IPS DF 6.9 (cell line): ENCODE measurements around the gene MYO16.

ENCODE experiments used
- DNase-seq: peaks from one replicate; pipeline ENCODE4 v3.0.0-alpha.2; 2013; ENCODE audit warnings: low read depth, low spot score
- H3K27ac ChIP-seq: one replicate; pipeline ENCODE4 v1.5.1; 2013; ENCODE audit warnings: low read length, control low read depth
- H3K27me3 ChIP-seq: 2 replicates; pipeline ENCODE4 v1.6.1; 2013; ENCODE audit warnings: mild to moderate bottlenecking, low read length; ENCODE audit not compliant: control insufficient read depth, insufficient read depth
- H3K36me3 ChIP-seq: 2 replicates; pipeline ENCODE4 v1.6.1; 2013; ENCODE audit warnings: low read length; ENCODE audit not compliant: control insufficient read depth, insufficient read depth
- H3K4me1 ChIP-seq: 2 replicates; pipeline ENCODE4 v1.6.1; 2013; ENCODE audit warnings: low read length; ENCODE audit not compliant: control insufficient read depth, insufficient read depth
- H3K4me3 ChIP-seq: 2 replicates; pipeline ENCODE4 v1.5.1; 2013; ENCODE audit warnings: mild to moderate bottlenecking, low read length
- H3K9me3 ChIP-seq: 2 replicates; pipeline ENCODE4 v1.6.1; 2013; ENCODE audit warnings: low read length, inconsistent platforms; ENCODE audit not compliant: control insufficient read depth, insufficient read depth
- WGBS: extraction: QIAGEN DNeasy Blood & Tissue Kit; methylation state at CpG from one replicate; pipeline ENCODE4 v1.1.7; 2013; ENCODE audit warnings: mixed read lengths, missing lambda C conversion rate; ENCODE audit not compliant: insufficient read length, insufficient coverage; 5-methylcytosine and 5-hydroxymethylcytosine counted together

The MYO16 gene

DNA sequence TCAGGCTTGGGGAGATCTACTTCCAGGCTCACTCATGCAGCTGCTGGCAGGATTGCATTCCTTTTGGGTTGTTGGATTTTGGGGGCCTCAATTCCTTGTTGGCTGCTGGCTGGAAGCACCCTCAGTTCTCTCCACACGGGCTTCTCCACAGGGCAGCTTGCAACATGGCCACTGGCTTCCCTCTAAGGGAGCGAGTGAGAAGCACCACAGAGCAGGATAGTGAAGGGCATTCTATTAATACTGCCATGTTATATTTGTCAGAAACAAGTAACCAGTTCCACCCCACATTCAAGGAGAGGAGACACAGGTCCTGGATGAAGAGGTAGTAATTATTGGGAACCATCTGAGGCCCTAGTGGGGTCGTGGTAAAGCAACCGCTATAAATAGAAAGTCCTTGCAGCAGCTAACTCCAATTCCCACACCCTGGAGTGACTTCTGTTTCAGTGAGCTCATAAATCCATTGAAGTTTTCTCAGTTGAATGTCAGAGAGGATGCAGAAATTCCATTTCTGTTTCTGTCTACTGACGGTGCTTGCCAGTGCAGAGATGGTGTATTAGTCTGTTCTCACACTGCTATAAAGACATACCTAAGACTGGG, 598.0 kb downstream of the MYO16 start:
- DNase-seq, result no peak
- Histone ChIP-seq H3K9me3 (no peaks in the 10 kb centered on the region), H3K4me1 (no peaks in the 10 kb centered on the region), H3K27me3 (no peaks in the 10 kb centered on the region), H3K4me3 (no peak overlapping the region), H3K27ac (no peak overlapping the region), H3K36me3 (no peaks in the 10 kb centered on the region)
- no CpG with 5 or more reads among the region's 5 CpGs for WGBS

DNA sequence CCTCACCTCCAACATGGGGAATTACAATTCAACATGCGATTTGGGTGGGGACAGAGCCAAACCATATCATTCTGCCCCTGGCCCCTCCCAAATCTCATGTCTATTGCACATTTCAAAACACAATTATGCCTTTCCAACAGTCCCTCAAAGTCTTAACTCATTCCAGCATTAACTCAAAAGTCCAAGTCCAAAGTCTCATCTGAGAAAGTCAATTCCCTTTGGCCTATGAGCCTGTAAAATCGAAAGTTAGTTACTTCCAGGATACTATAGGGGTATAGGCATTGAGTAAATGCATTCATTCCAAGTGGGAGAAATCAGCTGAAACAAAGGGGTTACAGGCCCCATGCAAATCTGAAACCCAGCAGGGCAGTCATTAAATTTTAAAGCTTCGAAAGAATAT, 598.8 kb downstream of the MYO16 start:
- no peaks in the 10 kb centered on the region for H3K36me3 ChIP-seq
- DNase-seq, result no peak
- H3K27ac ChIP-seq, result no peak overlapping the region
- no peaks in the 10 kb centered on the region for H3K27me3 ChIP-seq
- H3K4me3 ChIP-seq, result no peak overlapping the region
- no peaks in the 10 kb centered on the region for H3K4me1 ChIP-seq
- no peaks in the 10 kb centered on the region for H3K9me3 ChIP-seq
- no CpG with 5 or more reads among the region's 3 CpGs for WGBS

DNA sequence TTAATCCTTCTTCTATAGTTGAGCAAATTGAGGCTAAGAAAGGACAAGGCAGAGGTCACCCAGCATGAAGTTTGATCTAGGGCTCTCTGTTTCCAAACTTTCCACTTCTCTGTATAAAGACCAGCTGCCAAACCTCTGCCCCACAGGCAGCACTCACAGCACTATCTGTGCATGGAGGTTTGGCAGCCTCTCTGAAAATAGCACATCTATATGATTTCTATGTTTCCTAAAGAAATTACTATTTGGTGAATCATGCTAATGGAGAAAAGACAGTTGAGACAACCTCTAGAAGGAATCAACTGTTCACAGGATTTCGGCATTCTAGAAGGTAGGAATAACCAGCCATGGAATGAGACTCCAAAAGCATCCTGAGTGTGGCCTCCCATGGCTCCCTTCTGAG, 602.5 kb downstream of the MYO16 start:
- H3K4me1 ChIP-seq, result no peaks in the 10 kb centered on the region
- H3K36me3 ChIP-seq, result no peaks in the 10 kb centered on the region
- no peaks in the 10 kb centered on the region for H3K27me3 ChIP-seq
- no peak for DNase-seq
- no peak overlapping the region for H3K4me3 ChIP-seq
- no peak overlapping the region for H3K27ac ChIP-seq
- no CpG with 5 or more reads among the region's 1 CpG for WGBS
- H3K9me3 ChIP-seq, result no peaks in the 10 kb centered on the region

DNA sequence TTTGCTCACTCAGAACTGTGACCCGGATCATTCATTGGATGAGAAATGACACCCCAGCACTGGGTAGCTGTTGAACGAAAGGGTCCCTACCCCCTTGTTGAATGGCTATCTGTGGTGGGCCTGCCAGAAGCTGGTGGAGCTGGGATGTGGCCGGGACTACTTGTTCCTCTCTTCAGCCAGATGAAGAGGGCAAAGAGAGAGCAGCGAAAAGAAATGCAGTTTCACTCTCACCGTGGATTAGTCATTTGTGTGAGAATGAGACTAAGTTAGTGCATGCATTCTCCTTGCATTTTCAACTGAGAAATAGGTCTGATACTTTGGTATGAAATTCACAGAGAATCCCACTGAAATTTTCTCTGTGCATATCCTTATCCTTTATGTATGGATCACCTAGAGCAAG, 603.9 kb downstream of the MYO16 start:
- Histone ChIP-seq H3K9me3 (no peaks in the 10 kb centered on the region), H3K27me3 (no peaks in the 10 kb centered on the region), H3K4me3 (no peak overlapping the region), H3K36me3 (no peaks in the 10 kb centered on the region), H3K27ac (no peak overlapping the region), H3K4me1 (no peaks in the 10 kb centered on the region)
- no peak for DNase-seq
- no CpG with 5 or more reads among the region's 5 CpGs for WGBS

DNA sequence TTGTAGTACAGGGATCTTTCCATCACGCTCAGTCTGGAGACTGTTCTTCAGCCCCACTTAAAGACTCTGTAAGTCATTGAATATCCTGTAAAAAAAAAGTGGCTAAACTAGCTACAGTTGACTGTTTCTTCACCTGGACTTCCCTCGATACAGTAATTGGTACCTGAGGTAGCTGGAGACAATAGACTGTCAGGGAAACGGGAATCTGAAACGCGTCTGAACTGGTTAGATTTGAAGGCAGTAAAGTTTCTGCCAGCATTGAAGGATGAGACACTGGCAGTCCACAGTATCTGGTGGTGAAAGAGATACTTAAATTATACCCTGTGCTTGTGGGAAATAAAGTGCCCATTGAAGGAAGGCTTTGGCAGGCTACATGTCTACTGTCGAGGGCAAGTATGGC, 606.5 kb downstream of the MYO16 start:
- no CpG with 5 or more reads among the region's 6 CpGs for WGBS
- H3K4me1 ChIP-seq, result no peaks in the 10 kb centered on the region
- H3K4me3 ChIP-seq, result no peak overlapping the region
- no peak overlapping the region for H3K27ac ChIP-seq
- no peaks in the 10 kb centered on the region for H3K36me3 ChIP-seq
- H3K27me3 ChIP-seq, result no peaks in the 10 kb centered on the region
- no peak for DNase-seq
- H3K9me3 ChIP-seq, result no peaks in the 10 kb centered on the region

DNA sequence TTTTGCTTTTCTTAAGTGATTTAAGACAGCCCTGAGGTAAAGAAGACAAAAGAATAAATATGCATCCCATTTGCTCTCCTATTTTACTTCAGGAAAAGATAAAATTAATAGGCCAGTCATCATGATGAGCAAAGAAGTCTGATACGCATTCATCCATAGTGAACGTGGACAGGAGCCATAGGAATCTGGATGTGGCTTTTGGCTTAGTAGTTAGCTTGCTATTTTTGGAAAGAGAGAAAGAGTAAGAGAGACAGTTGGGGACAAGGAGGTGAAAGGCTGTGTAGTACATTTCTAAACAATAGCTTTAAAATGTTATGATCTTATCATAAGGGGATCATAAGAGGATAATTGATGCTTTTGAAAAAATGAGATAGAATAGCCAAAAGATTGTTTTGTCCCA, 611.7 kb downstream of the MYO16 start:
- no peaks in the 10 kb centered on the region for H3K4me1 ChIP-seq

DNA sequence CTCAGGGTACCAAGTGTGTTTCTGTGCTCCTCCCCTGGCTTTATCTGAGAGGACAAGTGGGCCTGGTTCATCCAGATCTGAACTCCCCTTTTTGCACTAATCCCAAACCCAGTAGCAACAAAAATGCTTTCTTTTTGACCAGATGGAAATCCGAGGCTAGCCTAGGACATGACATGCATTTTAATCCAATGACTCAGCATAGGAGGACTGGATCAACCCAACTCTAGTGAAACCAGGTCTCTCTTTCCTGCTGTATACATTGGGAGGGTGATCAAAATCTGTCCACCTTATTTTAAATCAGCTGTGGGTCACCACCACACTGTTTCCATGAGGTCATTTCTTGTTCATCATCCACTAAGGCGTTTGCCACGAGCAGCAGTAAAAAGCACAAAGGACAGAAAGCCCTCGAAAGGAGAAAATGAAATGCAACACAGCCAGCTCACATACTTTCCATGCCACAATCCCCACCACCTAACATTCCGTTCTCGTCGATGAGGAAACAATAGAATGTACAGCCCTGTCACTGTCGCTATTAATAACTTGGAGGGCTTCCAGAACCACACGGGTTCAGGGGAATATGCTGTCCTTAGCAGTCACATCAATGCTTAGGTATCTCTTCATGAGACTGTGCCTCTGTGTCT, 614.0 kb downstream of the MYO16 start:
- no peak for DNase-seq

More for the DNA sequence above, 611.7 kb downstream of the MYO16 start:
- Histone ChIP-seq H3K36me3 (no peaks in the 10 kb centered on the region), H3K4me3 (no peak overlapping the region), H3K27me3 (no peaks in the 10 kb centered on the region), H3K9me3 (no peaks in the 10 kb centered on the region), H3K27ac (no peak overlapping the region)
- WGBS, result no CpG with 5 or more reads among the region's 2 CpGs
- no peak for DNase-seq

DNA sequence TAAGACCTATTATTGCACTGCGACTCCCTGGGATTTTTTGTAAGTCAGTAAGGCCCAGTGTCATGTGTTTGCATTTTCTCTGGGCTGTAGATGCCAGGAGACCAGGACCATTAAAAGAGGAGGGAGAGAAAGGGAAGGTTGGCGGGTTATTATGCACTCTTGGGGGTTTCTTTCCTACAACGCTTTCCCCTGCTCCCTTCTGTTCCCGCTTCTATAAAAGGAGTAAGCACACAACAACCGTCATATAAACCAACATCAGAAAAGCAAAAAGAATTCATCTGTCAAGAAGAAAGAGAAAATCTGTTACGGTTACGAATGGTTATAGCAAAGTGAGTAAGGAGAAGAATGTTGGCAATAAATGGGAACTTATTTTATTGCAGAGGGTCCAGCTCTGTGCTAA, 615.2 kb downstream of the MYO16 start:
- H3K9me3 ChIP-seq, result no peaks in the 10 kb centered on the region
- no CpG with 5 or more reads among the region's 7 CpGs for WGBS
- H3K27me3 ChIP-seq, result no peaks in the 10 kb centered on the region
- H3K27ac ChIP-seq, result no peak overlapping the region
- H3K36me3 ChIP-seq, result no peaks in the 10 kb centered on the region
- H3K4me3 ChIP-seq, result no peak overlapping the region
- DNase-seq, result no peak
- no peaks in the 10 kb centered on the region for H3K4me1 ChIP-seq

More for the DNA sequence above, 614.0 kb downstream of the MYO16 start:
- Histone ChIP-seq H3K27me3 (no peaks in the 10 kb centered on the region), H3K4me1 (no peaks in the 10 kb centered on the region), H3K27ac (no peak overlapping the region), H3K4me3 (no peak overlapping the region), H3K9me3 (no peaks in the 10 kb centered on the region), H3K36me3 (no peaks in the 10 kb centered on the region)
- no CpG with 5 or more reads among the region's 9 CpGs for WGBS

DNA sequence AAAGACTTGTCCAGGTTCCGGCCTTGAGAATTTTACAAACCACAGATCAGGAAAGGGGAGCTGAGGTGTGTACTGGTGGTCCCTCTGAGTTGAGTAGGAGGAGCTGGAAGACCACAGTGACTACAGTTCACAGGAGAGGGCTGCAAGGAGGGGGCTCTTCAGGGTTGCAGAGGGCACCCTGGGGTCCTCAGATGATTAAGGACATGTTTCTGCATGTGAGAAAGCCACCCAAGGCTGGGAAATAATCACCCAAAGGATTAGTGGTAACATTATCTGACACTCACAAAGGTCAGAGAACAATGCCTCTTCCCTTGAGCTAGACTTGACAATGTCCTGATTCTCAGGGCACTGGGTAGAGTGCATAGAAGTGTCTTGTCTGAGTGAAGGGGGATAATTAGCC, 616.6 kb downstream of the MYO16 start:
- H3K4me1 ChIP-seq, result no peaks in the 10 kb centered on the region
- no peak overlapping the region for H3K4me3 ChIP-seq
- no CpG with 5 or more reads among the region's 1 CpG for WGBS
- H3K27ac ChIP-seq, result no peak overlapping the region
- no peak for DNase-seq
- no peaks in the 10 kb centered on the region for H3K9me3 ChIP-seq
- no peaks in the 10 kb centered on the region for H3K36me3 ChIP-seq
- no peaks in the 10 kb centered on the region for H3K27me3 ChIP-seq

DNA sequence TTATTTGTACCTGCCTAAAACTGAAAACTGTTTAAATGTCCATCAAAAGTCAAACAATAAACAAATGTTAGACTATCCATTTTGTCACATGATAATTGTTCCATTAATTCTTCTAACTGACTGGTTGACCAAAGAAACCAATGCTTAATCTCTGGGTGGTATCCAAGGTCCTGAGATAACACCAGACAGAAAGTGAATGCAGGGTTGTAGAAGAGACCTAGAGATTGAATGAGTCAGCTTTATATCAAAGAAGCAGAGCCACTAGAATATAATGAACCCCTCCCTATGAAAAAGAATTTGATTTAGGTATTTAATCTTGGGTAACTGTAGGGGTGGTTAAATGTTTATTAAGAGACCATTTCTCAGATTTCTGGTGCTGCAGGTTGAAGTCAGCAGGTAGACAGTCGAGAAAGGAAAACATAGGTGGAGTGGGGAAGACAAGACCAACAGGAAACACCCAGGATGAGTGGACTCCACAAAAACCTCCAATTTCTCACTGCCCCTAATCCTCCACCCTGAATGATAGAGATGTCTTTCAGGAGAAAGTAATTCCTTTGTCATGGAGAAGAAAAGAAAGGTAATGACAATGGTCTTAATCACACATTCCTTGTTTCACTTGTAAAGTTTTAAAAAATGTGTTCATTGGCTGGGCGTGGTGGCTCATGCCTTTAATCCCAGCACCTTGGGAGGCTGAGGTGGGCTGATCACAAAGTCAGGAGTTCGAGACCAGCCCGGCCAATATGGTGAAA, 620.5 kb downstream of the MYO16 start:
- Histone ChIP-seq H3K27ac (no peak overlapping the region), H3K4me1 (no peaks in the 10 kb centered on the region), H3K36me3 (no peaks in the 10 kb centered on the region), H3K9me3 (no peaks in the 10 kb centered on the region), H3K4me3 (no peak overlapping the region), H3K27me3 (no peaks in the 10 kb centered on the region)
- no peak for DNase-seq
- no CpG with 5 or more reads among the region's 4 CpGs for WGBS
